Liver (tissue), 3 donors: ENCODE results near the gene KANK4.
"Not testable (repeated sequence)": the region's sequence is repeated elsewhere in the genome, so short reads cannot be mapped to it uniquely, and the experiment has no call there.

Source experiments
- CTCF ChIP-seq: fragments of 150-350 bp; IDR thresholded peaks from 2 replicates; pipeline ENCODE4 v1.5.1; 2017; ENCODE audit warnings: improper control_type of control experiment, low read depth, low read length; ENCODE audit not compliant: missing input control
- GABPA ChIP-seq, 2 donors: IDR thresholded peaks in 1 of 2; conservative IDR thresholded peaks in 1 of 2; 2 replicates each; pipeline ENCODE4 v1.6.1; 2016; ENCODE audit warnings: antibody characterized with exemption in 2 of 2, mild to moderate bottlenecking in 1 of 2, moderate library complexity in 1 of 2
- MAX ChIP-seq: IDR thresholded peaks from 2 replicates; pipeline ENCODE4 v1.6.1; 2016; ENCODE audit warnings: antibody characterized with exemption
- RAD21 ChIP-seq, 2 donors: IDR thresholded peaks; 2 replicates each; pipeline ENCODE4 v1.6.1; 2016; ENCODE audit warnings: antibody characterized with exemption in 2 of 2, mild to moderate bottlenecking in 2 of 2
- RXRA ChIP-seq, 2 donors: IDR thresholded peaks; 2 replicates each; pipeline ENCODE4 v1.6.1; 2017 to 2018; ENCODE audit warnings: antibody characterized with exemption in 2 of 2, mild to moderate bottlenecking in 1 of 2
- SP1 ChIP-seq: IDR thresholded peaks from 2 replicates; pipeline ENCODE4 v1.6.1; 2018; ENCODE audit warnings: antibody characterized with exemption, mild to moderate bottlenecking
- YY1 ChIP-seq: IDR thresholded peaks from 2 replicates; pipeline ENCODE4 v1.6.1; 2016; ENCODE audit warnings: antibody characterized with exemption, mild to moderate bottlenecking
- TF ChIP-seq, protein P1 (sequence below): IDR thresholded peaks from 2 replicates; pipeline ENCODE4 v1.6.1; 2016; ENCODE audit warnings: antibody characterized with exemption
- TF ChIP-seq, protein P2 (sequence below): IDR thresholded peaks from 2 replicates; pipeline ENCODE4 v1.6.1; 2016; ENCODE audit warnings: antibody characterized with exemption
- donor health status: healthy.
- donor health status: healthy.

- TF ChIP-seq CTCF; RAD21 (IDR thresholded peaks at IDR 0.05); GABPA (IDR thresholded peaks at IDR 0.05 in 1 of 2, conservative IDR thresholded peaks at IDR 0.05 in 1 of 2); SP1; MAX; RXRA (IDR thresholded peaks at IDR 0.05); YY1: not testable (repeated sequence)
- TF ChIP-seq, protein P1, sequence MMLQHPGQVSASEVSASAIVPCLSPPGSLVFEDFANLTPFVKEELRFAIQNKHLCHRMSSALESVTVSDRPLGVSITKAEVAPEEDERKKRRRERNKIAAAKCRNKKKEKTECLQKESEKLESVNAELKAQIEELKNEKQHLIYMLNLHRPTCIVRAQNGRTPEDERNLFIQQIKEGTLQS, result not testable (repeated sequence)
- TF ChIP-seq, protein P2, sequence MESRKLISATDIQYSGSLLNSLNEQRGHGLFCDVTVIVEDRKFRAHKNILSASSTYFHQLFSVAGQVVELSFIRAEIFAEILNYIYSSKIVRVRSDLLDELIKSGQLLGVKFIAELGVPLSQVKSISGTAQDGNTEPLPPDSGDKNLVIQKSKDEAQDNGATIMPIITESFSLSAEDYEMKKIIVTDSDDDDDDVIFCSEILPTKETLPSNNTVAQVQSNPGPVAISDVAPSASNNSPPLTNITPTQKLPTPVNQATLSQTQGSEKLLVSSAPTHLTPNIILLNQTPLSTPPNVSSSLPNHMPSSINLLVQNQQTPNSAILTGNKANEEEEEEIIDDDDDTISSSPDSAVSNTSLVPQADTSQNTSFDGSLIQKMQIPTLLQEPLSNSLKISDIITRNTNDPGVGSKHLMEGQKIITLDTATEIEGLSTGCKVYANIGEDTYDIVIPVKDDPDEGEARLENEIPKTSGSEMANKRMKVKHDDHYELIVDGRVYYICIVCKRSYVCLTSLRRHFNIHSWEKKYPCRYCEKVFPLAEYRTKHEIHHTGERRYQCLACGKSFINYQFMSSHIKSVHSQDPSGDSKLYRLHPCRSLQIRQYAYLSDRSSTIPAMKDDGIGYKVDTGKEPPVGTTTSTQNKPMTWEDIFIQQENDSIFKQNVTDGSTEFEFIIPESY, result not testable (repeated sequence)
These were observed 98.8 kb downstream of the KANK4 start for GRCh38 chr1:62220456-62220855.
